Common myeloid progenitor, CD34-positive (primary cell): ENCODE data around the gene TSPYL1. TPM values are rescaled to one million over a fixed set of nuclear protein-coding genes. Genes with fewer than 3 reads are reported as not detected.

Source experiments
- CTCF ChIA-PET: fragments of 350-600 bp; sonication (Branson Sonifier 250); formaldehyde crosslinking; loops from one replicate; lab custom pipeline; 2021; ENCODE audit warnings: antibody characterized with exemption; lab: Charles Lee
- POLR2A ChIA-PET: fragments of 350-600 bp; sonication (Branson Sonifier 250); formaldehyde crosslinking; loops from one replicate; lab custom pipeline; 2021; ENCODE audit warnings: antibody characterized with exemption; lab: Charles Lee
- DNase-seq, 3 donors: peaks; one replicate each; pipeline versions ENCODE4 v3.0.0 to v3.0.0-alpha.2; 2013
- H3K27ac ChIP-seq, 2 experiments: 1 replicate in 1 of 2; 2 replicates in 1 of 2; pipeline ENCODE4 v1.7.0; 2013; ENCODE audit warnings: inconsistent platforms in 2 of 2, low read length in 2 of 2, mild to moderate bottlenecking in 2 of 2, low read depth in 1 of 2, moderate library complexity in 1 of 2; ENCODE audit not compliant: severe bottlenecking in 2 of 2, insufficient read depth in 1 of 2, poor library complexity in 1 of 2
- H3K27me3 ChIP-seq, 5 experiments: replicated peaks in 2 of 5; 1 replicate in 3 of 5; 2 replicates in 2 of 5; pipeline versions ENCODE4 v1.6.1 to v1.7.0; 2013; ENCODE audit warnings: low read length in 4 of 5, mild to moderate bottlenecking in 2 of 5, moderate library complexity in 2 of 5, inconsistent platforms in 1 of 5; ENCODE audit not compliant: insufficient read depth in 5 of 5, control insufficient read depth in 4 of 5
- H3K36me3 ChIP-seq, 4 experiments: 1 replicate in 2 of 4; 2 replicates in 2 of 4; pipeline versions ENCODE4 v1.6.1 to v1.7.0; 2013; ENCODE audit warnings: low read length in 3 of 4, control low read depth in 1 of 4, mild to moderate bottlenecking in 1 of 4; ENCODE audit not compliant: control insufficient read depth in 4 of 4, insufficient read depth in 4 of 4
- H3K4me1 ChIP-seq, 4 experiments: 1 replicate in 3 of 4; 2 replicates in 1 of 4; pipeline versions ENCODE4 v1.6.1 to v1.7.1; 2013; ENCODE audit warnings: low read length in 3 of 4, mild to moderate bottlenecking in 3 of 4, control low read depth in 1 of 4, inconsistent platforms in 1 of 4, moderate library complexity in 1 of 4; ENCODE audit not compliant: control insufficient read depth in 4 of 4, insufficient read depth in 4 of 4; ENCODE audit errors: control extremely low read depth in 1 of 4
- H3K4me3 ChIP-seq, 7 experiments: 1 replicate in 4 of 7; 2 replicates in 3 of 7; pipeline versions ENCODE4 v1.5.1 to v1.7.0; 2013; ENCODE audit warnings: mild to moderate bottlenecking in 7 of 7, low read length in 6 of 7, moderate library complexity in 6 of 7, inconsistent platforms in 2 of 7, low read depth in 2 of 7, control low read depth in 1 of 7; ENCODE audit not compliant: insufficient read depth in 4 of 7, control insufficient read depth in 1 of 7; ENCODE audit errors: extremely low read depth in 1 of 7
- H3K9me3 ChIP-seq, 5 experiments: 1 replicate in 4 of 5; 2 replicates in 1 of 5; pipeline versions ENCODE4 v1.6.1 to v1.7.1; 2013; ENCODE audit warnings: low read length in 4 of 5, mild to moderate bottlenecking in 2 of 5, inconsistent platforms in 1 of 5, low read depth in 1 of 5, moderate library complexity in 1 of 5; ENCODE audit not compliant: control insufficient read depth in 4 of 5, insufficient read depth in 2 of 5; ENCODE audit errors: control extremely low read depth in 1 of 5
- WGBS: methylation state at CpG from one replicate; pipeline ENCODE4 v1.1.5; 2013; ENCODE audit not compliant: insufficient coverage; 5-methylcytosine and 5-hydroxymethylcytosine counted together
- polyA plus RNA-seq: library from polyadenylated mRNA; unstranded; fragments of 120-200 nt; gene quantifications from one replicate; pipeline ENCODE4 v1.2.1, GENCODE V29; 2013

Gene TSPYL1
- 91.5 TPM for polyA plus RNA-seq

GRCh38 chr6:116279232-116280160 is at the start of gene TSPYL1:
TSS of gene TSPYL1 (minus strand) at chr6:116279930. CDS start at chr6:116279830, 100 bp downstream.
- under 1% methylated on average over 64 of the region's 71 CpGs for WGBS
- peak within 1 kb of the TSS; percentile 78 to 98 (median 91) for H3K4me3 ChIP-seq
- no peaks in the 10 kb centered on the region for H3K27me3 ChIP-seq
- peaks cover 0 to 9% (median 7%) of the 10 kb centered on the region in 4 experiments for H3K36me3 ChIP-seq
- ChIA-PET POLR2A (interaction anchor here (0.6 to 2.4 kb wide), 8 partner anchors 10 to 1207 kb away, joined by 3 to 16 read pairs (median 4); partner anchors contain the start of genes DSE and RWDD1), CTCF (interaction anchor here (1.0 to 5.4 kb wide), 4 partner anchors 9 to 275 kb away, joined by 3 to 53 read pairs (median 4); no protein-coding TSS in a partner anchor)
- peak; percentile 97 to 98 (median 98) for DNase-seq
- no peaks in the 10 kb centered on the region for H3K9me3 ChIP-seq
- H3K27ac ChIP-seq: peak within 1 kb of the TSS; percentile 99
- peaks cover 31 to 59% (median 42%) of the 10 kb centered on the region in 4 experiments for H3K4me1 ChIP-seq

GRCh38 chr6:116329156-116329555 is 49.4 kb upstream of the TSPYL1 start:
- Histone ChIP-seq H3K9me3 (peaks cover 0 to 5% (median 0%) of the 10 kb centered on the region in 5 experiments), H3K4me3 (no peak overlapping the region), H3K4me1 (no peaks in the 10 kb centered on the region), H3K27me3 (no peaks in the 10 kb centered on the region), H3K36me3 (peaks cover 0 to 2% (median 0%) of the 10 kb centered on the region in 4 experiments), H3K27ac (no peak overlapping the region)
- POLR2A ChIA-PET: no interaction called here
- no peak for DNase-seq
- CTCF ChIA-PET: no interaction called here

GRCh38 chr6:116328528-116328903 is 48.8 kb upstream of the TSPYL1 start:
- CTCF ChIA-PET: no interaction called here
- no CpG with 5 or more reads among the region's 1 CpG for WGBS

GRCh38 chr6:116327803-116328527 is 48.2 kb upstream of the TSPYL1 start:
- Histone ChIP-seq H3K9me3 (peaks cover 0 to 3% (median 0%) of the 10 kb centered on the region in 5 experiments), H3K4me3 (no peak overlapping the region), H3K27ac (no peak overlapping the region), H3K4me1 (no peaks in the 10 kb centered on the region), H3K27me3 (no peaks in the 10 kb centered on the region), H3K36me3 (peaks cover 0 to 2% (median 0%) of the 10 kb centered on the region in 4 experiments)
- CTCF ChIA-PET: no interaction called here
- POLR2A ChIA-PET: no interaction called here
- 91% methylated on average over 4 of the region's 6 CpGs for WGBS
- DNase-seq: no peak

More at GRCh38 chr6:116328528-116328903, 48.8 kb upstream of the TSPYL1 start:
- no peaks in the 10 kb centered on the region for H3K4me1 ChIP-seq
- peaks cover 0 to 2% (median 0%) of the 10 kb centered on the region in 4 experiments for H3K36me3 ChIP-seq
- no peak overlapping the region for H3K27ac ChIP-seq
- DNase-seq: no peak
- H3K4me3 ChIP-seq: no peak overlapping the region
- POLR2A ChIA-PET: no interaction called here
- no peaks in the 10 kb centered on the region for H3K27me3 ChIP-seq
- H3K9me3 ChIP-seq: peaks cover 0 to 5% (median 0%) of the 10 kb centered on the region in 5 experiments

GRCh38 chr6:116326996-116327395 is 47.3 kb upstream of the TSPYL1 start:
- Histone ChIP-seq H3K27me3 (no peaks in the 10 kb centered on the region), H3K27ac (no peak overlapping the region), H3K4me3 (no peak overlapping the region), H3K36me3 (peaks cover 0 to 2% (median 0%) of the 10 kb centered on the region in 4 experiments), H3K4me1 (no peaks in the 10 kb centered on the region), H3K9me3 (no peaks in the 10 kb centered on the region)
- no peak for DNase-seq
- POLR2A ChIA-PET: no interaction called here
- WGBS: 100% methylated on average over 2 of the region's 4 CpGs
- CTCF ChIA-PET: no interaction called here

GRCh38 chr6:116326181-116326671 is 46.5 kb upstream of the TSPYL1 start:
- ChIA-PET POLR2A (no interaction called here), CTCF (no interaction called here)
- H3K4me1 ChIP-seq: no peaks in the 10 kb centered on the region
- H3K4me3 ChIP-seq: no peak overlapping the region
- 100% methylated on average over 6 of the region's 7 CpGs for WGBS
- no peaks in the 10 kb centered on the region for H3K27me3 ChIP-seq
- H3K9me3 ChIP-seq: no peaks in the 10 kb centered on the region
- H3K36me3 ChIP-seq: peaks cover 0 to 2% (median 0%) of the 10 kb centered on the region in 4 experiments
- H3K27ac ChIP-seq: no peak overlapping the region
- DNase-seq: no peak
